ENCODE results near the gene LCE1E. TPM values are rescaled to one million over a fixed set of nuclear protein-coding genes. Genes with fewer than 3 reads are reported as not detected.

LCE1E gene
- total RNA-seq, 2 experiments from 2014 or later = not detected

GRCh38 chr1:152824964-152825363 is 38.9 kb downstream of the LCE1E start:
- no peaks in the 10 kb centered on the region for H3K36me3 ChIP-seq (ENCODE audit: insufficient read depth, low read length)
- no peaks in the 10 kb centered on the region for H3K9me3 ChIP-seq (ENCODE audit: low read length)
- intact Hi-C loops (cut with micrococcal nuclease; ENCODE audit: unreplicated experiment) = no loop called here
- H3K4me3 ChIP-seq (ENCODE audit: low read depth, low read length, poor library complexity, severe bottlenecking) = no peak overlapping the region
- no peak overlapping the region for H2AFZ ChIP-seq (ENCODE audit: low read length)
- no peaks in the 10 kb centered on the region for H3K9me2 ChIP-seq (ENCODE audit: insufficient read depth, low read length)
- H3K4me1 ChIP-seq (ENCODE audit: insufficient read depth, low read length, poor library complexity, severe bottlenecking) = no peaks in the 10 kb centered on the region
- BruUV-seq (replicated peaks) = no TSS peak
- H3K79me2 ChIP-seq (ENCODE audit: insufficient read depth, low read depth, low read length) = no peaks in the 10 kb centered on the region
- H4K20me1 ChIP-seq (ENCODE audit: insufficient read depth, low read length) = no peaks in the 10 kb centered on the region
- ChIA-PET POLR2A (interaction anchor here (0.7 kb wide), 1 partner anchor 1981 kb away, joined by 3 read pairs; no protein-coding TSS in a partner anchor), CTCF (ENCODE audit: unreplicated experiment) (no interaction called here)
- TF ChIP-seq EZH2phosphoT487 (IDR thresholded peaks at IDR 0.05; ENCODE audit: borderline replicate concordance, low read depth, low read length) (no peak), CTCF (conservative IDR thresholded peaks at IDR 0.05; ENCODE audit: low read length) (no peak)
- H3K4me2 ChIP-seq (ENCODE audit: low read length) = no peak overlapping the region
- no peak overlapping the region for H3K27ac ChIP-seq (ENCODE audit: low read depth, low read length, poor library complexity, severe bottlenecking)
- DNase-seq (ENCODE audit: low spot score) = no peak

GRCh38 chr1:152827173-152827572 is 41.1 kb downstream of the LCE1E start, which contains the start of gene LCE1A:
LCE1A (plus strand) TSS chr1:152827473; CDS start chr1:152827473, 0 bp downstream.
- intact Hi-C loops (cut with micrococcal nuclease; ENCODE audit: unreplicated experiment) = no loop called here
- Histone ChIP-seq H3K9me2 (ENCODE audit: insufficient read depth, low read length) (no peaks in the 10 kb centered on the region), H4K20me1 (ENCODE audit: insufficient read depth, low read length) (no peaks in the 10 kb centered on the region), H3K4me1 (ENCODE audit: insufficient read depth, low read length, poor library complexity, severe bottlenecking) (no peaks in the 10 kb centered on the region), H3K9me3 (ENCODE audit: low read length) (no peaks in the 10 kb centered on the region), H3K36me3 (ENCODE audit: insufficient read depth, low read length) (no peaks in the 10 kb centered on the region), H2AFZ (ENCODE audit: low read length) (no peak within 1 kb of the TSS), H3K27ac (ENCODE audit: low read depth, low read length, poor library complexity, severe bottlenecking) (no peak within 1 kb of the TSS), H3K4me3 (ENCODE audit: low read depth, low read length, poor library complexity, severe bottlenecking) (no peak within 1 kb of the TSS), H3K79me2 (ENCODE audit: insufficient read depth, low read depth, low read length) (no peaks in the 10 kb centered on the region), H3K4me2 (ENCODE audit: low read length) (no peak within 1 kb of the TSS)
- ChIA-PET POLR2A (no interaction called here), CTCF (ENCODE audit: unreplicated experiment) (no interaction called here)
- DNase-seq (ENCODE audit: low spot score) = no peak
- TF ChIP-seq CTCF (conservative IDR thresholded peaks at IDR 0.05; ENCODE audit: low read length) = no peak
- no peak for TF ChIP-seq EZH2phosphoT487 (IDR thresholded peaks at IDR 0.05; ENCODE audit: borderline replicate concordance, low read depth, low read length)
- no TSS peak for BruUV-seq (replicated peaks)

GRCh38 chr1:152836870-152837269 is 50.8 kb downstream of the LCE1E start:
- Histone ChIP-seq H3K9me3 (ENCODE audit: low read length) (no peaks in the 10 kb centered on the region), H4K20me1 (ENCODE audit: insufficient read depth, low read length) (no peaks in the 10 kb centered on the region), H3K79me2 (ENCODE audit: insufficient read depth, low read depth, low read length) (no peaks in the 10 kb centered on the region), H3K4me1 (ENCODE audit: insufficient read depth, low read length, poor library complexity, severe bottlenecking) (no peaks in the 10 kb centered on the region), H3K4me3 (ENCODE audit: low read depth, low read length, poor library complexity, severe bottlenecking) (no peak overlapping the region), H2AFZ (ENCODE audit: low read length) (no peak overlapping the region), H3K27ac (ENCODE audit: low read depth, low read length, poor library complexity, severe bottlenecking) (no peak overlapping the region), H3K36me3 (ENCODE audit: insufficient read depth, low read length) (no peaks in the 10 kb centered on the region), H3K4me2 (ENCODE audit: low read length) (no peak overlapping the region), H3K9me2 (ENCODE audit: insufficient read depth, low read length) (no peaks in the 10 kb centered on the region)
- DNase-seq (ENCODE audit: low spot score) = no peak
- CTCF ChIA-PET (ENCODE audit: unreplicated experiment) = no interaction called here
- no peak for TF ChIP-seq CTCF (conservative IDR thresholded peaks at IDR 0.05; ENCODE audit: low read length)
- no peak for TF ChIP-seq EZH2phosphoT487 (IDR thresholded peaks at IDR 0.05; ENCODE audit: borderline replicate concordance, low read depth, low read length)
- intact Hi-C loops (cut with micrococcal nuclease; ENCODE audit: unreplicated experiment) = no loop called here
- BruUV-seq (replicated peaks) = no TSS peak
- POLR2A ChIA-PET = no interaction called here

Other genes with a start within 250 kb of the LCE1E start
- gene LCE3E, start 219.5 kb upstream of the LCE1E start, total RNA-seq (2014; rRNA removed; shearing (Covaris generic)) = not detected in 2 replicates
- gene LCE3E, start 219.5 kb upstream of the LCE1E start, total RNA-seq (2022) = not detected in 2 replicates
- gene LCE3D, start 205.7 kb upstream of the LCE1E start, total RNA-seq (2014; rRNA removed; shearing (Covaris generic)) = not detected in 2 replicates
- not detected in 2 replicates for gene LCE3D, start 205.7 kb upstream of the LCE1E start, total RNA-seq (2022)
- gene LCE3C, start 186.0 kb upstream of the LCE1E start, total RNA-seq (2014; rRNA removed; shearing (Covaris generic)) = not detected in 2 replicates
- gene LCE3C, start 186.0 kb upstream of the LCE1E start, total RNA-seq (2022) = not detected in 2 replicates
- gene LCE3B, start 172.4 kb upstream of the LCE1E start, total RNA-seq (2014; rRNA removed; shearing (Covaris generic)) = not detected in 2 replicates
- gene LCE3B, start 172.4 kb upstream of the LCE1E start, total RNA-seq (2022) = not detected in 2 replicates
- gene LCE3A, start 163.2 kb upstream of the LCE1E start, total RNA-seq (2014; rRNA removed; shearing (Covaris generic)) = not detected in 2 replicates
- not detected in 2 replicates for gene LCE3A, start 163.2 kb upstream of the LCE1E start, total RNA-seq (2022)
- not detected in 2 replicates for gene LCE2D, start 122.9 kb upstream of the LCE1E start, total RNA-seq (2014; rRNA removed; shearing (Covaris generic))
- not detected in 2 replicates for gene LCE2D, start 122.9 kb upstream of the LCE1E start, total RNA-seq (2022)
- gene LCE2C, start 111.0 kb upstream of the LCE1E start, total RNA-seq (2014; rRNA removed; shearing (Covaris generic)) = not detected in 2 replicates
- gene LCE2C, start 111.0 kb upstream of the LCE1E start, total RNA-seq (2022) = not detected in 2 replicates
- gene LCE2B, start 100.1 kb upstream of the LCE1E start, total RNA-seq (2014; rRNA removed; shearing (Covaris generic)) = not detected in 2 replicates
- gene LCE2B, start 100.1 kb upstream of the LCE1E start, total RNA-seq (2022) = not detected in 2 replicates
- gene LCE2A, start 87.9 kb upstream of the LCE1E start, total RNA-seq (2014; rRNA removed; shearing (Covaris generic)) = not detected in 2 replicates
- gene LCE2A, start 87.9 kb upstream of the LCE1E start, total RNA-seq (2022) = not detected in 2 replicates
- gene LCE4A, start 78.1 kb upstream of the LCE1E start, total RNA-seq (2014; rRNA removed; shearing (Covaris generic)) = not detected in 2 replicates
- not detected in 2 replicates for gene LCE4A, start 78.1 kb upstream of the LCE1E start, total RNA-seq (2022)
- not detected in 2 replicates for gene KPRP, start 28.2 kb upstream of the LCE1E start, total RNA-seq (2014; rRNA removed; shearing (Covaris generic))
- not detected in 2 replicates for gene KPRP, start 28.2 kb upstream of the LCE1E start, total RNA-seq (2022)
- not detected in 2 replicates for gene LCE1F, start 11.1 kb upstream of the LCE1E start, total RNA-seq (2014; rRNA removed; shearing (Covaris generic))
- not detected in 2 replicates for gene LCE1F, start 11.1 kb upstream of the LCE1E start, total RNA-seq (2022)
- not detected in 2 replicates for gene LCE1D, start 10.5 kb downstream of the LCE1E start, total RNA-seq (2014; rRNA removed; shearing (Covaris generic))
- gene LCE1D, start 10.5 kb downstream of the LCE1E start, total RNA-seq (2022) = not detected in 2 replicates
- not detected in 2 replicates for gene LCE1C, start 20.4 kb downstream of the LCE1E start, total RNA-seq (2014; rRNA removed; shearing (Covaris generic))
- not detected in 2 replicates for gene LCE1C, start 20.4 kb downstream of the LCE1E start, total RNA-seq (2022)
- not detected in 2 replicates for gene LCE1B, start 25.7 kb downstream of the LCE1E start, total RNA-seq (2014; rRNA removed; shearing (Covaris generic))
- not detected in 2 replicates for gene LCE1B, start 25.7 kb downstream of the LCE1E start, total RNA-seq (2022)
- not detected in 2 replicates for gene LCE1A, start 41.2 kb downstream of the LCE1E start, total RNA-seq (2014; rRNA removed; shearing (Covaris generic))
- not detected in 2 replicates for gene LCE1A, start 41.2 kb downstream of the LCE1E start, total RNA-seq (2022)
- not detected in 2 replicates for gene LCE6A, start 56.6 kb downstream of the LCE1E start, total RNA-seq (2014; rRNA removed; shearing (Covaris generic))
- not detected in 2 replicates for gene LCE6A, start 56.6 kb downstream of the LCE1E start, total RNA-seq (2022)
- not detected in 2 replicates for gene LCE7A, start 73.7 kb downstream of the LCE1E start, total RNA-seq (2014; rRNA removed; shearing (Covaris generic))
- gene LCE7A, start 73.7 kb downstream of the LCE1E start, total RNA-seq (2022) = not detected in 2 replicates
- not detected in 2 replicates for gene SMCP, start 92.1 kb downstream of the LCE1E start, total RNA-seq (2014; rRNA removed; shearing (Covaris generic))
- gene SMCP, start 92.1 kb downstream of the LCE1E start, total RNA-seq (2022) = not detected in 2 replicates
- gene IVL, start 122.3 kb downstream of the LCE1E start, total RNA-seq (2014; rRNA removed; shearing (Covaris generic)) = not detected in 2 replicates
- not detected in 2 replicates for gene IVL, start 122.3 kb downstream of the LCE1E start, total RNA-seq (2022)
- gene SPRR5, start 160.9 kb downstream of the LCE1E start, total RNA-seq (2014; rRNA removed; shearing (Covaris generic)) = not detected in 2 replicates
- not detected in 2 replicates for gene SPRR5, start 160.9 kb downstream of the LCE1E start, total RNA-seq (2022)
- not detected in 2 replicates for gene SPRR4, start 184.4 kb downstream of the LCE1E start, total RNA-seq (2014; rRNA removed; shearing (Covaris generic))
- gene SPRR4, start 184.4 kb downstream of the LCE1E start, total RNA-seq (2022) = not detected in 2 replicates
- not detected in 2 replicates for gene SPRR1A, start 197.8 kb downstream of the LCE1E start, total RNA-seq (2014; rRNA removed; shearing (Covaris generic))
- gene SPRR1A, start 197.8 kb downstream of the LCE1E start, total RNA-seq (2022) = not detected in 2 replicates
- not detected in 2 replicates for gene SPRR3, start 215.5 kb downstream of the LCE1E start, total RNA-seq (2014; rRNA removed; shearing (Covaris generic))
- gene SPRR3, start 215.5 kb downstream of the LCE1E start, total RNA-seq (2022) = not detected in 2 replicates
- gene SPRR1B, start 244.9 kb downstream of the LCE1E start, total RNA-seq (2014; rRNA removed; shearing (Covaris generic)) = not detected in 2 replicates
- not detected in 2 replicates for gene SPRR1B, start 244.9 kb downstream of the LCE1E start, total RNA-seq (2022)